Medulla oblongata (tissue), 1 donor: ENCODE results near the gene OTUD7B.
"Not testable (repeated sequence)": the region's sequence is repeated elsewhere in the genome, so short reads cannot be mapped to it uniquely, and the experiment has no call there.

Experiments used
- DNase-seq: peaks from one replicate; pipeline ENCODE4 v3.0.0-alpha.2; 2015; ENCODE audit errors: extremely low spot score

OTUD7B gene

GRCh38 chr1:150003801-150004200 lies 6.7 kb downstream of the OTUD7B start:
- no peak for DNase-seq

- no peak for DNase-seq
Observed at GRCh38 chr1:150002217-150002616, 8.3 kb downstream of the OTUD7B start.

GRCh38 chr1:150001415-150001814 lies 9.1 kb downstream of the OTUD7B start:
- DNase-seq, result peak; percentile 60

GRCh38 chr1:149997585-149998262 lies 12.8 kb downstream of the OTUD7B start:
- DNase-seq, result peak; percentile 85

GRCh38 chr1:149995927-149996326 lies 14.6 kb downstream of the OTUD7B start:
- DNase-seq, result no peak

GRCh38 chr1:149993764-149994163 lies 16.8 kb downstream of the OTUD7B start:
- no peak for DNase-seq

GRCh38 chr1:149993181-149993580 lies 17.3 kb downstream of the OTUD7B start:
- no peak for DNase-seq

- no peak for DNase-seq
Observed at GRCh38 chr1:149987297-149987595, 23.3 kb downstream of the OTUD7B start.

- peak; percentile 53 for DNase-seq
Observed at GRCh38 chr1:149986486-149987296, 23.8 kb downstream of the OTUD7B start.

GRCh38 chr1:149979972-149980540 lies 30.5 kb downstream of the OTUD7B start:
- DNase-seq, result no peak

GRCh38 chr1:149979245-149979971 lies 31.1 kb downstream of the OTUD7B start:
- DNase-seq, result no peak

- no peak for DNase-seq
Observed at GRCh38 chr1:149978547-149979023, 31.9 kb downstream of the OTUD7B start.

GRCh38 chr1:149977345-149977744 lies 33.2 kb downstream of the OTUD7B start:
- no peak for DNase-seq

GRCh38 chr1:149972547-149972946 lies 38.0 kb downstream of the OTUD7B start:
- DNase-seq, result no peak

GRCh38 chr1:149967646-149968045 lies 42.9 kb downstream of the OTUD7B start:
- DNase-seq, result no peak

GRCh38 chr1:149967041-149967440 lies 43.5 kb downstream of the OTUD7B start:
- no peak for DNase-seq

GRCh38 chr1:149966405-149966804 lies 44.1 kb downstream of the OTUD7B start:
- DNase-seq, result no peak

GRCh38 chr1:149965440-149965839 lies 45.1 kb downstream of the OTUD7B start:
- DNase-seq, result no peak

GRCh38 chr1:149963358-149963757 lies 47.2 kb downstream of the OTUD7B start:
- peak; percentile 37 for DNase-seq

- peak; percentile 33 for DNase-seq
Observed at GRCh38 chr1:149962736-149963135, 47.8 kb downstream of the OTUD7B start.

- DNase-seq, result peak; percentile 91
Observed at GRCh38 chr1:149962039-149962647, 48.4 kb downstream of the OTUD7B start.

GRCh38 chr1:149957548-149957947 lies 53.0 kb downstream of the OTUD7B start:
- DNase-seq, result not testable (repeated sequence)
